Measurements from ENCODE around the gene DUSP15.

Gene DUSP15

GRCh38 chr20:31859998-31860380, 10.3 kb downstream of the DUSP15 start:
- DNase-seq: no peak

- no peak for DNase-seq
Measured at GRCh38 chr20:31859266-31859997, 10.9 kb downstream of the DUSP15 start.

DNA sequence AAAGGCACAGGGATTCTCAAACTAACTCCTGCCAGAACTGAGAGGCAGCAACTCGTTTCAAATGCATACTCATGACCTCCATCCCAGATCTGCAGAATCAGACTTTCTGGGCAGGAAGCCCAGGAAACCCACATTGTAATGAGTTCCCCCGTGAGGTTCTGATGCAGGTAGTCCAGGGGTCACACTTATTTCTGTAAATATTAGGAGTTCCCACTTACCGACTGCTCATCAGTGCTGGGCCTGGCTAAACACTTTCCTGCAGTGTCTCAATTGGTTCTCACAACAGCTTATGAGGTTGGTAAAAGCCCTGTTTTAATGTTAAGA, 11.6 kb downstream of the DUSP15 start:
- DNase-seq: no peak

DNA sequence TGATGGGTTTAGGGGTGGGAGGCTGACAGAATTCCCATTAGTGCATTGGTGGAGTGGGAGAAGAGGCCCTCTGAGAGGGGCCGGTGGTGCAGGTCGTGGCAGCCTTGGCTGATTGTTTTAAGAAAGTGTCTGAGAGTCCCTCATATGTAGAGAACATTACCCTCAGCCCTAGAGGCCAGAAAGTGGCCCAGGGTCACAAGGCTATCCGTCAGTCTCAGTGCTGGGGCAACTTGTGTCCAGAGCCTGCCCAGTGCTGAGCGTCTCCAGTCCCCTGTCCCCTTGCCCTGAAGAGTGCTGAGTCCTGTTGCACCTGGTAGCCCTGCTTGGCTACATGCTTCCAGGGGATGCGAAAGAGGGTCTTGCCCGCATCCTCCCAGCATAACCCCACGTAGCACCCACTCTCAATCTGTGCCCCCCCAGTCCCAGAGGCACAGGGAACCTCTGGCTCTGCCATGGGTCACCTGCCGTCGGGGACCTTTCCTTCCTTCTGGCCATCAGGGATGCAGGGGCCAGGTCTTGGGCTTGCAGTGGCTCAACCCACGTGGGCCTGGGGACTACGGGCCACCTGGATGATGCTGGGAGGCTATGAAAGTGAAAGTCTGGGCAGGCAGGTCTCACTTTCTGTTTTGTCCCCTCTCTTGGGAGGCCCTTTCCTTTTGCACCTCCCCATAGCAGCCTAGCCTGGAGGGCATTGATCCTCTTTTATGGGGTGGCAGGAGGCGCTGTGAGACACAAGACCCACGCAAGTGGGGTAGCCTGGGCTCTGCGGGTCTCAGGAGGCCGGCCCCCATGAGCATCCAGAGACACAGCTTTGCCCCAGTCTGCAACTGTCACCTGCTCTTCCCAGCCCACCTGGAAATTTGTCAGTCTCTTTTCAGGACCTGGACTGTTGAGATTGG, 12.2 kb downstream of the DUSP15 start:
- DNase-seq: no peak

GRCh38 chr20:31856516-31856915, 13.8 kb downstream of the DUSP15 start:
- DNase-seq: no peak

DNA sequence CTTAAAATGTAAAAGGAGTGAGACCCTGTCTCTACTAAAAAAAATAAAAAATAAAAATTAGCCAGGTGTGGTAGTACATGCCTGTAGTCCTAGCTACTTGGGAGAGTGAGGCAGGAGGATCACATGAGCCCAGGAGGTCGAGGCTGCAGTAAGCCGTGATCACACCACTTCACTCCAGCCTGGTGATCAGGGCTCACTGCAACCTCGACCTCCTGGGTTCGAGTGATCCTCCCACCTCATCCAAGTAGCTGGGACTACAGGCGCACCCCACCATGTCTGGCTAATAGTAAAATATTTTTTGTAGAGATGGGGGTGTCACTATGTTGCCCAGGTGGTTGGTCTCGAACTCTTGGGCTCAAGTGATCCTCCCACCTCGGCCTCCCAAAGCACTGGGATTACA, 16.8 kb downstream of the DUSP15 start:
- no peak for DNase-seq

- DNase-seq: no peak
Measured at GRCh38 chr20:31851240-31851955, 18.9 kb downstream of the DUSP15 start.

DNA sequence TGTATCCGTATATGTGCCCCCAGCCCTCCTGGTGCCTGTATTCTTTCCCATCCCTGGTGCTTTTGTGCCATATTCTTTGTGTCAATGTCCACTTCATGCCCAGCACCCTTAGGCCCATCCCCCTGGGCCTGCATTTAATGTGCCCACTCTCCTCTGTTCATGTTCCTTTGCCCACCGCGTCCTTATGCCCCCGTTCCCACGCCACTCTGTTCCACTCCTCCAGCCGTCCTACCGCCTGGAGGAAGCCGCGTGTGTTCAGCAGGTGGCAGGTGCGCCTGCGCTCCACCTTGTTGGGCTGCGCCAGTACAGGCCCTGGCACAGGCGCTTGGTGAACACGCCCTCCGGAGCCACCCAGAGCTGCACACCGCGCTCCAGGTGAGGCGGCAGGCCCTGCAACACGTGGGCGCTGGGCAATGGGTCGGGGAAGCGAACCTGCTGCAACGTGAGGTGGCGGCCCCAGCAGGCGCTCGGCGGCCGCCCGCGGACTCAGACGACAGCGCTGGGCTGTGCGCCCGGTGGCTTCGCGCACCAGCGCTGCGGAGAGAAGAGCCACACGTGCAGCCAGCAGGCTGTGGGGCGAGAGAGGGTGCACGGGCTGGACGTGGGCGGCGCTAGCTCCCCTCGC, 20.9 kb downstream of the DUSP15 start:
- no peak for DNase-seq

DNA sequence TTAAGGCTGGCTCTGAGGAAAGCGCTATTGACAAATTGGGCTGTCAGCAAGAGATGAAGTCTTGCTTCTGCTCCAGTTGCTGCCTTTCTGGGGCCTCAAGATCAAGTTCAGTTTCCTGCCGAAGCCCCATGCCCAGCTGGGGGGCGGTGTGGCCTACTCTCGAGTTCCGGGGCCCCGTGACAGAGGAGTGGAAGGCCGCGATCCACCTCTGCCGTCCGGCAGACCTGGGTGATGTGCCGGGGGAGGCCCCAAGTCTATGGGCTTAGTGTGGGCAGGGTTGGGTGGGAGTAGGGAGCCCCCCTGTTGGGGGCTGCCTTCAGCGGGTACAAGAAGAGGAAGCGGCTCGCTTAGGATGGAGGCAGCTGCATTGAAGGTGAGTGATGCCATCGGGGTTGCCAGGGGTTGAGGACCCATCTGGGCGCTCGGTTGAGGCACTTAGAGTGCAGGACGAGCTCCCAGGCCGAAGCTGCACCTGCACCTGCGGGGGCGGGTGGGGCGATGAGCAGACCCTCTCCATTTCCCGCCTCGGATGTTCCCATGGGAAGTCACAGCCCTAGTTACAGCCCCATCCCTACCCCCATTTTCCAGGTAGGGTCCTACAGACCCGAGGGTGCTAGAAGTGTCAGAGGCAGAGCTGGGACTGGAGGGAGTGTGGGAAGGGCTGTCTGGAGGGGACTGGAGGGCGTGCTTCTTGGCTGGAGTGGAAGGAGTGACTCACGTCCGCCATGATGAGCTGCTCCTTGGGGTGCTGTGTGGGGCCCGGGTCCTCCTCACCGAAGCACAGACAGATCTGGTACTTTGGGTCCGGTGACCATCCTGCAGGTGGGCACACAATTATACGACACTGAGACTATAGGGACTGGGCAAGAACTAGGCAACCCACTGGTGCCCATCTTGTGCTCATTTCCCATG, 22.0 kb downstream of the DUSP15 start:
- DNase-seq: no peak

GRCh38 chr20:31846793-31847138, 23.6 kb downstream of the DUSP15 start:
- DNase-seq: no peak

DNA sequence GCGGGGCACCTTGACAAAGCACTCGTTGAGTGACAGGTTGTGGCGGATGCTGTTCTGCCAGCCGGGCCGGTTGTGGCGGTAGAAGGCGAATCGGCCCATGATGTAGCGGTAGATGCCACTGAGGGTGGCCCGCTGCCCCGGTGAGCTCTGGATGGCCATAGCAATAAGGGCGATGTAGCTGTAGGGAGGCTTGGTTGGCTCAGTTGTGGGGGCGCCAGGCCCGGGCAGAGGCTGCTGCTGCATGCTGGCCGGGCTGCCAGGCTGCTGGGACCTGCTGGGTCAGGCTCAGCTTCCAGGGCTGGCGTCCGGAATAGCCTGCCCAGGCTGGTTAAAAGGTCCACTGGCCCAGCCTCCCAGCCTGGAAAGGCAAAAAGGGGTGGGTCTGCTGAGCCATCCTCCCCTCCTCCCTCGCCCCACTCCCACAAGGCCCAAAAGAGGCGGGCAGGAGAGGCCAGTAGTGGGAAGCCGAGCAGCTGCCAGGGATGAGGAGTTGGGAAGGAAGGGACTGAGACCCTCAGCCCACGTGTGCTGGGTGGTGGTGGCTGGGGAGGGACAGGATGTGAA, 24.9 kb downstream of the DUSP15 start, which contains the start of gene FOXS1:
FOXS1 (minus strand) TSS at position 305 of the 564 bp plus-strand sequence; CDS start at position 243, 62 bp downstream.
- no peak for DNase-seq

DNA sequence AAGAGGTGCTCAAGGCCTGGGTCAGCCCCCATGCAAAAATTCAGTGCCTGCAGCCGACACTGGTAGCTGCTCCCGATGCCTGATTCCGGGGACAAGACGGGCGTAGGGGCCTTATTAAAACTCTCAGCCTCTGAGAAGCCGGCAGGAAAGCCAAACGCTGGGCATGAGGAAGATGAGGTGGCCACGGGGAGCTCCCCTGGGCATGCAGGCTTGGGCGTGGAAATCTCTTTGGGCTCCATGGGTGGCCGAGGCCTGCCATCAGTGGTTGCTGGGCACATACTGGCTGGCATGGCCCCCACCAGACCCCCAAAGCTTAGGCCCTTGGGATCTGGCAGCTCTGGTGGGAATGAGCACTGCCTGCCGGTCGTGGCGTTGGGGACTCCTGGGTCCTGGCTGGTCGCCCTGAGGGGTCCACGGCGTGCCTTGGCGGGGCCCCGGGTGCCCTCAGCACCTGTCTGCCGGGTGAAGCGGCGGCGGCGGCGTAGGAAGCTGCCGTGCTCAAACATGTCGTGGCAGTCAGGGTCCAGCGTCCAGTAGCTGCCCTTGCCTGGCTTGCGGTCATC, 25.5 kb downstream of the DUSP15 start:
- DNase-seq: no peak

DNA sequence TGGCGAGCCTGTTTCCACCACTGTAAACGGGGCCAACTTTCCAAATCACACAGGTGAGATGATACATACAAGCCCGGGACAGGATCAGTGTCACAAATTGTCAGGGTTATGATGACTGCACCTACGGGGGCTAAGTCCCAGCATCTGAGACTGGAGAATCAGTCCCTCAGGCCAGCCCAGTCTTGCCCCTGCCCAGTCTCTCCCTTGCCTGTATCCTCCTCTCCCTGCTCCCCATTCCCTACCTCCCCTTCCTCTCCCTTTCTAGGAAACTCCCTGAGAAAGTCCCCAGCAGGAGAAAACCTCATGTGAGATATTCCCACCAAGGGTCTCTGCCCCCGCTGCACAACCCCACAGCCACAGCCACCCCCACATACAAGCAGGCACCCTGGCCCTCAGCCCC, 26.4 kb downstream of the DUSP15 start:
- no peak for DNase-seq

DNA sequence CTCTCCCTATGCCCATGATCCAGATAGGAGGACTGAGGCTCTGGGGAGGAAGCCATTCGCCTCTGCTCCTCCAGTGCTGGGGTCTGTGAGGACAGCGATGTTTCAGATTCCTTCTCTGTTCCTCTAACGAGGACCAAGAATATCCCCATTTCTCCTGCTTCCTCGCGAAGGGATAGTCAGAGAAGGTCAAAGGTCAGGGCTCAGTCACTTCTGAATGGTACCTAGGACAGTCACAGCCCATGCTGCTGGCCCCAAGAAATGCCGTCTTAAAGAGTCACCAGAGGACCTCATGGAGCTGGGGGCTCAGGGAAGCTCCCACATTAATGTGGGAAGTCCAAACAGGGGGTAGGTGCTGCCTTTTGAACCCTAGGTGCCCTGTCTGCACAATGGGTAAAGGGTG, 27.0 kb downstream of the DUSP15 start:
- DNase-seq: no peak

GRCh38 chr20:31842471-31843157, 27.7 kb downstream of the DUSP15 start:
- DNase-seq: no peak

- DNase-seq: no peak
Measured at GRCh38 chr20:31841928-31842327, 28.4 kb downstream of the DUSP15 start.

DNA sequence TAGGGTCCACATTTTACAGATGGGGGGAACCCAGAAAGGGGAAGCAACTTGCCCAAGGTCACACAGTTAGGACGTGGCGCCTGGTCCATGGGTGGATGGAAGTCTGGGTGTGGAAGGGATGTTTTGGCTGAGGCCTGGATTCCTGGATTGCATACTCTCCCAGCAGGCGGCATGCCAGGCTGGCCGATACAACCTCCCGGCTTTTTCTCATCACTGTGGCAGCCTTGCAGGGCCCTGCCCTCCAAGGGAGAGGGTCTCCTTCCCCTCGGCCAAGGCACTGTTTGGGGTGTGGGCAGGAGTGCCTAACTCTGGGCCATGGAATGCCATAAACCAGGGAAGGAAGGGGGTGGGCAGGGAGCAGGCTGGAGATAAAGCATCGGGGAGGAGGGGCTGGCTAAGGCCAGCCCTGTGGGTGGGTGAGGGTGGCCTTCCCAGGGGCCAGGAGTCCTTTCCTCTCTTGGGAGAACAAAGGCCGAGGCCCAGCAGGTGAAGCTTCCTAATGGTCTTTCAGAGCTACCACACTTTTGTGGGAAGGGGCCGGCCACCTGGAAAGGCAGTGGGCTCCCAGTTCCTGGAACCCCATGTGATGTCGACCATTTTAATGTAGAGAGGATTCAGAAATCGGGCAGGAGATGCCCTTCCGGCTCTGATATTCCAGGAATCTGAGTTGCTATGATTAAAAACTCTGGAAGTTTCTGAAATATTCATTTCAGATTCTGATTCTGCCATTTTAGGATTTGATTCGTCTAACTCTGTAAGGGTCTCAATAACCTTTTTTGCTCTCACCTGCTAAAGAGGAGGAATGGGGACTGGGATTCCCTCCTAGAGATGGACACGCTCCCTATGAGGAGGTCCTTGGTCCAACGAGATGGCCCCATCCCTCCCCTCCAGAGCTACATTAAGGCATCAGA, 29.2 kb downstream of the DUSP15 start:
- no peak for DNase-seq

DNA sequence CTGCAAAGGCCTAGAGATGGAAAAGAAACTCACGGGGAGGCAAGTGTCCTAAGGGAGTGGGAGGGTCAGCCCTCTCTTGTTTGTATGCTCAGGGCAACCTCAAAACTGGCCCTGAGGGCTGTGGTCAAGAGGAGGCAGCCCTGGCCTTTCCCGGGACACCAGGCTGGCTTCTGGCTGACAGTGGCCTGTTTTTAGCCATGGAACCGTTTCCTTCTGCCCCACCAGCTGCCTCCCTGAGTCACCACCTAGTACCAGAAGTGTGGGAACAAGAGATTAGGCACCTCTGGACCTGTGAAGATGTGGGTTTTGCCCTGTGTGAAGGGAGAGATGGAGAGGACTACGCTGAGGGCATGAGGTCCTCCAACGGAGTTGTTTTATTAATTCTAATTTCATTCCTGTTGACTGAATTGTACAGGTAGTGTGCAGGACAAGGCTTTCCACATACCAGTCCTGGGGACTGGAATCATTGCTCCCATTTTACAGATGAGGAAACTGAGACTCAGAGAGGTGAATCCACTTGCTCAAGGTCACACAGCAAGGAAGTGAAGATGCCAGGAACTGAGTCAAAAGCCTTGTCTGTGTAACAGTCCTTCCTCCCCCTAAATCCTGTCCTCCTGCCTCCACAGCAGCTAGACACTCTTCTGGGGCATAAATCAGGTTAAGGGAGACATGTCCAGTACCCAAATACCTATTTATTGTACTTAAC, 30.4 kb downstream of the DUSP15 start:
- no peak for DNase-seq
